CD4-positive, CD25-positive, alpha-beta regulatory T cell (primary cell): Measurements from ENCODE around the gene SLC38A10. TPM values are rescaled to one million over a fixed set of nuclear protein-coding genes. Genes with fewer than 3 reads are reported as not detected.
A peak's percentile ranks its signal among the peaks of the same experiment; 100 is the strongest.

Experiments used
- ATAC-seq, 2 donors: fragments of 150-1000 bp; cut with Tn5 transposase; one replicate each; pipeline ENCODE4 v1.10.0; 2021; ENCODE audit warnings: low read depth in 2 of 2, moderate number of reproducible peaks in 2 of 2, moderate library complexity in 1 of 2
- DNase-seq, 3 donors: peaks; one replicate each; pipeline versions ENCODE4 v3.0.0 to v3.0.0-alpha.2; 2012 to 2022; ENCODE audit warnings: mixed read lengths in 1 of 3
- H3K27ac ChIP-seq: one replicate; pipeline ENCODE4 v1.7.0; 2013; ENCODE audit warnings: mild to moderate bottlenecking, low read length; ENCODE audit not compliant: insufficient read depth, poor library complexity, severe bottlenecking
- H3K27me3 ChIP-seq: one replicate; pipeline ENCODE4 v1.7.0; 2013; ENCODE audit warnings: low read length; ENCODE audit not compliant: control insufficient read depth, insufficient read depth
- H3K36me3 ChIP-seq: one replicate; pipeline ENCODE4 v1.7.0; 2013; ENCODE audit warnings: mild to moderate bottlenecking, low read length, moderate library complexity; ENCODE audit not compliant: control insufficient read depth, insufficient read depth
- H3K4me1 ChIP-seq: 2 replicates; pipeline ENCODE4 v1.7.0; 2013; ENCODE audit warnings: mild to moderate bottlenecking, low read length; ENCODE audit not compliant: insufficient read depth, control insufficient read depth, poor library complexity, severe bottlenecking
- H3K4me3 ChIP-seq: one replicate; pipeline ENCODE4 v1.7.0; 2013; ENCODE audit warnings: low read depth, mild to moderate bottlenecking, low read length, moderate library complexity
- H3K9me3 ChIP-seq, 2 experiments: 1 replicate in 1 of 2; 2 replicates in 1 of 2; pipeline ENCODE4 v1.7.0; 2013; ENCODE audit warnings: low read length in 2 of 2, mild to moderate bottlenecking in 1 of 2, moderate library complexity in 1 of 2; ENCODE audit not compliant: control insufficient read depth in 2 of 2
- H3K27ac Mint-ChIP-seq, 3 donors: one replicate each; pipeline ENCODE4 v1.8.0; 2020 to 2022; ENCODE audit warnings: mild to moderate bottlenecking in 3 of 3, mixed read lengths in 3 of 3, moderate library complexity in 2 of 3
- H3K27me3 Mint-ChIP-seq: one replicate; pipeline ENCODE4 v1.8.0; 2022; ENCODE audit warnings: mild to moderate bottlenecking, mixed read lengths
- H3K36me3 Mint-ChIP-seq: one replicate; pipeline ENCODE4 v1.8.0; 2020; ENCODE audit warnings: mixed read lengths
- H3K4me1 Mint-ChIP-seq, 4 donors: one replicate each; pipeline ENCODE4 v1.8.0; 2020 to 2022; ENCODE audit warnings: mixed read lengths in 4 of 4, mild to moderate bottlenecking in 1 of 4
- H3K4me3 Mint-ChIP-seq, 4 donors: one replicate each; pipeline ENCODE4 v1.8.0; 2020 to 2022; ENCODE audit warnings: mild to moderate bottlenecking in 4 of 4, mixed read lengths in 4 of 4, moderate library complexity in 3 of 4
- H3K9me3 Mint-ChIP-seq, 7 donors: one replicate each; pipeline ENCODE4 v1.8.0; 2020 to 2022; ENCODE audit warnings: mixed read lengths in 7 of 7, mild to moderate bottlenecking in 3 of 7, moderate library complexity in 2 of 7
- polyA plus RNA-seq, 4 donors: library from polyadenylated mRNA; unstranded; fragments of 300-500 nt; fragmentation: Illumina TruSeq; gene quantifications; one replicate each; pipeline ENCODE4 v1.2.3, GENCODE V29; 2021
- total RNA-seq: library from RNA; stranded (reverse); gene quantifications from one replicate; pipeline ENCODE4 v1.2.3, GENCODE V29; 2022

The SLC38A10 gene
- total and polyA plus RNA-seq, 5 donors from 2014 or later, result 38.2 to 66.3 (median 50.1) TPM

DNA sequence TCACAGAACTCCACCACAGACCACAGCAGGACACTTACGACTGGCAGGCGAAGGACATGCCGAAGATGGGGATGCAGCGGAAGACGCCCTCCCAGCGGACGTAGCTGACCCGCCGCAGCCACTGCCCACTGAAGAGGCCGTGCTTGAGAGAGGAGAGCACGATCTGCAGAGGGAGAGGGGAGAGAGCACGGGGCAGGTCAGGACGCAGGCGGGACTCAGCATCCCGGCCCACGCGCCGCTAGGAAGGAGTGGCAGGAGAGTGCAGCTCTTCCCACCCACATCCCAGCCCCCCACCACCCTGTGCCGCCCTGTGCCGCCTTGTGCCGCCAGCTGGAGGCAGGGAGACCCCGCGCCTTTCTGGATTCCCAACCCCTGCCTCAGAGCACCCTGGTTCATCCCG is 14.5 kb downstream of the SLC38A10 start:
- H3K9me3 Mint-ChIP-seq, result no peaks in the 10 kb centered on the region
- peaks cover 15% of the 10 kb centered on the region for H3K36me3 Mint-ChIP-seq

DNA sequence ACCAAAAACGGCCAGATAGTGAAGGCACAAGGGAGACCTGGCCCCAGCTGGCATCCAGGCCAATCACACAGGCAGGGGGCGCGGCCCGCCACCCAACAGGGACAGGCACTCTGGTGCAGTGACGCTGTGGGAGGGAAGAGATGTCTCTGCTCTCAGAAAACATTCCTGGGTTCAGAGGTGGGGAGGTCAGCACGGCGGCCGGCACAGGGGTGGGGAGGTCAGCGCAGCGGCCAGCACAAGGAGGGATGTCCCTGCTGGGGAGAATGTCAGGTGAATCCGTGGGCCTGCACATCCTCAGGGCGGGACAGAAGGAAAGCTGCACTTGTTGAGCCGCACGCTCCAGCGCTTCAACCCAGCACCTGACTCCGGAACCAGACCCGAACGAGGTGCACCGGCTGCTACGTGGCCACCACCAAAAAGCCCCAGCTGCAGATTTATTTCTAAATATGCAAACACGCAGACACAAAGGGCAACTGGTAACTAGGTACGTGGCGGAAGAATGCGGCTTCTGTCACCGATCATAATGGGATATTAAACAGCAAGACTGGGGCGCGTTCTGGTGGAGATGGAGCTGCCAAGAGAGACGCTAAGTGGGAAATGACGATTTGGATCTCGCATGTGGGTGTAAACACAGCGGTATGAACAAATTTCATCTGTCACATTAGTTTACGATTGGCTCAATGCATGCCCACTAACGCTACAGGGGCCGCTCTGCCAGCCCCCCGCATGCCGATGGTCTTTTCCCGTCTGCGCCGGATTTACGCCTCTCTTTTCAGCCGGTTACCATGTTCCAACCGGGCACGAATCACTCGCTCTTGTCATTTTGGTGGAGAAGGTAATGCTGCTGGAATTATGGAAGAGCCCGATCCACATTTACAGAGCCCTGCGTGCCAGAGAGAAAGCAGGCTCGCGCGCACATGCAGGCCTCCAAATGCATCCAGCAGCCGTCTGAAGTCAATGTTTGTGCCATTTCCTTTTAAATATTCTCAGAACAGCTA is 15.5 kb downstream of the SLC38A10 start:
- H3K36me3 ChIP-seq, result peaks cover 43% of the 10 kb centered on the region
- ATAC-seq, result no peak

More for the DNA sequence above, 14.5 kb downstream of the SLC38A10 start:
- Mint-ChIP-seq H3K4me3 (no peak overlapping the region), H3K4me1 (peaks cover 0 to 14% (median 6%) of the 10 kb centered on the region in 4 donors), H3K27ac (no peak overlapping the region), H3K27me3 (no peaks in the 10 kb centered on the region)
- Histone ChIP-seq H3K27me3 (no peaks in the 10 kb centered on the region), H3K4me1 (peaks cover 12% of the 10 kb centered on the region), H3K9me3 (no peaks in the 10 kb centered on the region), H3K27ac (no peak overlapping the region), H3K4me3 (no peak overlapping the region), H3K36me3 (peaks cover 36% of the 10 kb centered on the region)
- DNase-seq, result no peak
- ATAC-seq, result no peak

DNA sequence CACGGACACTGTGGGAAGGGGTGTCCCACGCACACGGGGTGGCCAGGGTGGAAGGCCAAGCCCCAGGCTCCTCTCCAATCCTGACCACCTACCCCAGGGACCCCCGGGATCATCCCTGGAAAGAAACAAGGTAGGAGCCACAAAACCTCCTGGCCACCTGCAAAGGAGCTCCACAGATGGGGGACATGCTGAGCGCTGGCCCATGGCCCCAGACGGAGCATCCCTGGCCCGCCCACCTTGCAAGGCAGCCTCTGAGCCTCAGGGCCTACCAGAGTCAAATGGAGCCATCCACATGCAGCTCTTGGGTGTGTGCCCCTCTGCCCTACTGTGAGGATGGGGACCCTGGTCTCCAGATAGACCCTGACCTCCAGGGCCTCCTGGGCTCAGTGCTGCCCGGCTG is 16.3 kb downstream of the SLC38A10 start:
- peaks cover 50% of the 10 kb centered on the region for H3K36me3 ChIP-seq
- no peaks in the 10 kb centered on the region for H3K9me3 ChIP-seq
- DNase-seq (no peak), ATAC-seq (no peak)
- H3K27ac ChIP-seq, result no peak overlapping the region
- no peaks in the 10 kb centered on the region for H3K27me3 Mint-ChIP-seq
- H3K4me3 ChIP-seq, result no peak overlapping the region
- H3K36me3 Mint-ChIP-seq, result peaks cover 15% of the 10 kb centered on the region
- no peaks in the 10 kb centered on the region for H3K4me1 Mint-ChIP-seq
- no peak overlapping the region for H3K27ac Mint-ChIP-seq
- no peaks in the 10 kb centered on the region for H3K27me3 ChIP-seq
- peak overlapping the region in 1 of 4 donors; percentile 25 for H3K4me3 Mint-ChIP-seq
- H3K9me3 Mint-ChIP-seq, result no peaks in the 10 kb centered on the region
- H3K4me1 ChIP-seq, result no peaks in the 10 kb centered on the region

More for the DNA sequence above, 15.5 kb downstream of the SLC38A10 start:
- Histone ChIP-seq H3K27me3 (no peaks in the 10 kb centered on the region), H3K9me3 (no peaks in the 10 kb centered on the region), H3K27ac (no peak overlapping the region), H3K4me3 (no peak overlapping the region), H3K4me1 (peaks cover 3% of the 10 kb centered on the region)
- Mint-ChIP-seq H3K27ac (no peak overlapping the region), H3K27me3 (no peaks in the 10 kb centered on the region), H3K4me3 (peak overlapping the region in 1 of 4 donors; percentile 25), H3K9me3 (no peaks in the 10 kb centered on the region), H3K36me3 (peaks cover 15% of the 10 kb centered on the region), H3K4me1 (peaks cover 0 to 4% (median under 1%) of the 10 kb centered on the region in 4 donors)
- no peak for DNase-seq

DNA sequence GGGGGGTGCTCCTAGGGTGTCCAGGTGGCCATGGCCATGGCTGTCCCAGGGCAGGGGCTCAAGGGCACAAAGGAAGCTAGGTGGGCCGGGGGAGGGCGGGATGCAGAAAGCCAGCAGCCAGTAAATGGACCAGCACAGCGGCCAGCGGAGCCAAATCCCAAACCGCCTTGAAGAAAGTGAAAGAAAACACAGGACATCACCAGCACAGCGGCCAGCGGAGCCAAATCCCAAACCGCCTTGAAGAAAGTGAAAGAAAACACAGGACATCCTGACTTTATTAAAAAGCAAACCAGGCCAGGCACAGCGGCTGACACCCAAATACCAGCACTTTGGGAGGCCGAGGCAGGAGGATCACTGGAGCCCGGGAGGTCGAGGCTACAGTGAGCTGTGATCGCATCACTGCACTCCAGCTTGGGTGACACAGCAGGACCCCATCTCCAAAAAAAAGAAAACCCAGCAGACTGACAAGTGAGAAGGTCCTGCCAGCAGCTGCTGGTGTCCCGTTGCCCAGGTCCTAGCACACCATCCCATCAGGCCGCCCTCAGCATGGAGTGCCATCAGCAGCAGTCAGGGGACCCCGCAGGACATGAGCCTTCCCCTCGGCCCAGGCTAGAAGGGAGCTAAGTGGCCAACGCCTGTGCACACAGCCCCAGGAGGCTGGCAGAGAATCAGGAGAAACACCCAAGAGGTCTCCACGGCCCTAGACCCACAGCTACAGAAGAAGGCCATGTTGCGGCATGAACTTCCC is 17.0 kb downstream of the SLC38A10 start:
- Histone ChIP-seq H3K4me1 (no peaks in the 10 kb centered on the region), H3K27ac (no peak overlapping the region), H3K9me3 (no peaks in the 10 kb centered on the region), H3K4me3 (no peak overlapping the region), H3K27me3 (no peaks in the 10 kb centered on the region), H3K36me3 (peaks cover 57% of the 10 kb centered on the region)
- Mint-ChIP-seq H3K27ac (peak overlapping the region in 1 of 3 donors; percentile 48), H3K36me3 (peaks cover 19% of the 10 kb centered on the region), H3K27me3 (no peaks in the 10 kb centered on the region), H3K9me3 (no peaks in the 10 kb centered on the region), H3K4me1 (peaks cover 0 to 3% (median 0%) of the 10 kb centered on the region in 4 donors), H3K4me3 (peak overlapping the region in 1 of 4 donors; percentile 38)
- DNase-seq (no peak), ATAC-seq (no peak)

DNA sequence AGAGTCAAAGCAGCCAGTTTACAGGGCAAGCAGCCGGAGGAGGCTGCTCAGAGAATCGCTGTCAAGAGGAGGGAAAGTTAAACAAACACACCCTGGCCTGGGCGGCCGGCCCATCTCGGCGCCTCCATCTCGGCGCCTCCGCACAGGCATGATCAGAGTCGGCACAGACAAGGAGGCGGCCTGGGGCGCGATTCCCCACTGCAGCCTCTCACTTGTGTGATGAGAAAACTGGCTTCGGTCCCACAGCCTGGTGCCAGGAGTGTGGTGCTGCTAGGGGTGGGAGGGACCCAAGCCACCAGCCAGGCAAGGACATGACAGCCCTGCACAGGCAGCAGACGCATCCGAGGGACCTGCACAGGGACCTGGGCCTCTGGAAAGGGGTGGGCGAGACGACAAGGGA is 17.7 kb downstream of the SLC38A10 start:
- ATAC-seq (no peak), DNase-seq (no peak)
- no peaks in the 10 kb centered on the region for H3K9me3 ChIP-seq
- Mint-ChIP-seq H3K27ac (no peak overlapping the region), H3K36me3 (peaks cover 25% of the 10 kb centered on the region), H3K4me3 (no peak overlapping the region), H3K4me1 (peaks cover 0 to 5% (median 1%) of the 10 kb centered on the region in 4 donors), H3K27me3 (no peaks in the 10 kb centered on the region), H3K9me3 (no peaks in the 10 kb centered on the region)
- no peak overlapping the region for H3K4me3 ChIP-seq
- H3K27me3 ChIP-seq, result no peaks in the 10 kb centered on the region
- H3K4me1 ChIP-seq, result no peaks in the 10 kb centered on the region
- H3K27ac ChIP-seq, result no peak overlapping the region
- H3K36me3 ChIP-seq, result peaks cover 62% of the 10 kb centered on the region

DNA sequence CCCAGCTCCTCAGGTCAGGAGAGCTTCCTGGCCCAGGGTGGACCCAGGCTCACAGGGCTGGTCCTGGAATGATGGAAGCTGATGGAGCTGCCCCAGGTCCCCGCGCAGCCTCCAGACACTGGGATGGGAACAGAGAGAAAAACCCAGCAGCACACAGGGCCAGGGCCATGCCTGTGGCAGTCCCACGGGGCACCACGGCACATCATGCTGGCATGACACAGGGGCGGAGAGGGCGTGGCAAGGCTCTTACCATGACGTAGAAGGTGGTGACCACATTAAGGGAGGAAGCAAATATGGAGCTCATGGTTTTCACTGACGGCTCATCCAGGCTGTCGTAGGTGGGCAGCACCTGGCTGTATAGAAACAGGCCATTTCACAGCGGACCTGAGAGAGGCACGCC is 18.3 kb downstream of the SLC38A10 start:
- H3K4me1 Mint-ChIP-seq, result peaks cover 0 to 5% (median 1%) of the 10 kb centered on the region in 4 donors

DNA sequence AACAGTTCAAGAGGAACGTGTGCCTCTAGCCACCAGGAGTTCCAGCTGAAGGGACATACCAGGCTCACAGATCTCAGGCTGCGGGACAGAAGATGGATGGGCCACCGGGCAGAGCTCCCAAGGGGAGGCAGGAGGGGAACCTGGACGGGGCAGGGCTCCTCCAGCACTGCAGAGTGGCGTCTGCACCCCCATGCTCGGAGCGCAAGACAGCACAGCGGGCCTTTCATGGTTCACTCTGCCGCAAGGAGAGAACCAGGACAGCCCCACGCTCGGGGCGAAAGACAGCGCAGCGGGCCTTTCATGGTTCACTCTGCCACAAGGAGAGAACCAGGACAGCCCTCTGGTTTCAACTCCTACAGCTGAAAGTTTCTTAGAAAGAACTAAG is 20.6 kb downstream of the SLC38A10 start:
- H3K27ac ChIP-seq, result no peak overlapping the region
- H3K4me1 ChIP-seq, result no peaks in the 10 kb centered on the region
- no peaks in the 10 kb centered on the region for H3K9me3 Mint-ChIP-seq
- ATAC-seq (no peak), DNase-seq (no peak)
- H3K9me3 ChIP-seq, result no peaks in the 10 kb centered on the region
- peaks cover 70% of the 10 kb centered on the region for H3K36me3 ChIP-seq
- no peak overlapping the region for H3K4me3 Mint-ChIP-seq
- H3K27me3 ChIP-seq, result no peaks in the 10 kb centered on the region
- no peak overlapping the region for H3K4me3 ChIP-seq
- H3K36me3 Mint-ChIP-seq, result peaks cover 28% of the 10 kb centered on the region
- H3K27me3 Mint-ChIP-seq, result no peaks in the 10 kb centered on the region
- no peak overlapping the region for H3K27ac Mint-ChIP-seq
- H3K4me1 Mint-ChIP-seq, result peaks cover 0 to 5% (median 2%) of the 10 kb centered on the region in 4 donors

More for the DNA sequence above, 18.3 kb downstream of the SLC38A10 start:
- H3K4me3 Mint-ChIP-seq, result no peak overlapping the region
- H3K36me3 Mint-ChIP-seq, result peaks cover 25% of the 10 kb centered on the region
- no peaks in the 10 kb centered on the region for H3K9me3 ChIP-seq
- no peaks in the 10 kb centered on the region for H3K4me1 ChIP-seq
- H3K36me3 ChIP-seq, result peaks cover 64% of the 10 kb centered on the region
- no peaks in the 10 kb centered on the region for H3K9me3 Mint-ChIP-seq
- no peak overlapping the region for H3K27ac ChIP-seq
- no peak overlapping the region for H3K27ac Mint-ChIP-seq
- H3K27me3 Mint-ChIP-seq, result no peaks in the 10 kb centered on the region
- no peaks in the 10 kb centered on the region for H3K27me3 ChIP-seq
- no peak overlapping the region for H3K4me3 ChIP-seq
- DNase-seq (no peak), ATAC-seq (no peak)
